NCI-H1694 (cell line): Measurements from ENCODE around the gene FYCO1.

Source experiments
- DNase-seq: peaks from one replicate; lab custom pipeline; 2025; lab: John Stamatoyannopoulos, UW

Gene FYCO1

GRCh38 chr3:45965253-45965652 is 30.4 kb downstream of the FYCO1 start:
- DNase-seq: no peak

DNA sequence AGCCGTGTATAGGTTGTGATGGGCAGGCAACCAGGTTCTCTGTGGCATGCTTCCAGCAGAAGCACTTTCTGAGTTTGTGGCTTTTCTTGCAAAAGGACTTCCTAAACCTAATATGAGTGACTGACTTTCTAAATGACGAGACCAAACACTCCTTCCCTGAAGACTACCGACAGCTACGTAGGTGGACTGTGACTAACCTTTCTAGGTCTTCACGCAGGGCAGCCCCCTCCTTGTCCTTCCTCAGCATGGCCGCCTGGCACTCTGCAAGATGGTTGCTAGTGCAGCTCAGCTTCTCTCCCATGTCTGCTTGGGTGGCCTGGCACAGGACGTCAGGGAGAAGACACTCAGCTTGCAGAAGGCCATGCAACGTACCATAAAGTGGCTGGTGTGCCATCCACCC is 31.5 kb downstream of the FYCO1 start:
- no peak for DNase-seq

GRCh38 chr3:45962033-45962432 is 33.6 kb downstream of the FYCO1 start:
- DNase-seq: no peak

DNA sequence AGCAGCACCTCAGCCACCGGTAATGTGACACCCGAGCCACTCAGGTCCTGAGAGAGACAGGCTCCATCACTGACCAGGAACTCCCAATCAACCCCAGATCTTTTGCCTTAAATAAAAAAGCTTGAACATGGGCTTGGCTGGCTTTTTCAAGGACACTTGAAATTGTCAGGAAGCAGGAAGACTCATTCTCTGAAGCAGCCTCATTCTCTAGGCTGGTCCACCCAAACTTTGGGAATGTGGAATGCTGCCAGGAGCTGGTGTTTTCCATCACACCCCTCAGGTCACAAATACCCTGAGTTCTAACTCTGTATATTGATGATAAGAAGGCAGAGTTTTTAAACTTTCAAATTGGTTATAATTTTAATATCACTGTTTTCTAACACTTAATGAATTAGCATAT is 35.3 kb downstream of the FYCO1 start:
- DNase-seq: no peak

DNA sequence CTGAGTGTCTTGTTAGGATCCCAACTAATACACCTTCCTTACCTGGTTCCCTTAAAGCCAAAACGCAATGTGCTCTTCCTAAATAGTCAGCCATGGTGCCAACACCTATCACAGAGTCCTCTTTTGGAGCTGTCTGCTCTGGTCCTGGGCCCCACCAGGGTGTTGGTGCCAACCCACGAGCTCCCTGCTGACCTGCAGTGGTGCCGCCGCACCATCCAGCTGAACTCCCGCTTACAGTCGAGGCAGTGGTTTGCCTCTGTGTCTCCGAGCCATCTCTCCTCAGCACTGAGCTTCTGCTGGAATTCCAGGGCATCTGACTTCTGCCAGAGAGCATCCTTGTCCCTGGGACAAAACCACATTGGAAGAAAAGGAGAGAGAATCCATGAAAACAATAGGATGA is 36.4 kb downstream of the FYCO1 start:
- no peak for DNase-seq

DNA sequence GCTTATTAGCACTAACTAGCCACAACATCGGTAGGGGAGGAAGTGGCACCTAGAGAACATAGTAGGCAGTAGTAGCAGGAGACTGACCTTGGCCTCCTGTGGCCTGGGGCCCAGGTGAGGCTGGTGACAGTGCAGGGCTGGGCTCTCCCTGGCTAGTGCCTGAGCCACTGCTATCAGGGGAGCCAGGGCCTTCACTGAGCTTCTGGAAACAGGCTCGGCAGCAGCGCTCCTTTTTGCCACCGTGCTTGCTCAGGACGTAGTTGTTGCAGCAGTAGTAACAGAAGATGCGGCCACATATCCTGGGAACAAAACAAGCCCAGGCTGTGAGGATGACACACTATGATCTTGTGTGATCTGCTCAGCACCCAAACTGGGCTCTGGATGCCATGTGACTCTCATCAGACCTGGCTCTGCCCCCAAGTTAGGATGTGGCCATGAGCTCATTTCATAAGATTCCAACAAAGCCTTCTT is 37.3 kb downstream of the FYCO1 start:
- DNase-seq: no peak

DNA sequence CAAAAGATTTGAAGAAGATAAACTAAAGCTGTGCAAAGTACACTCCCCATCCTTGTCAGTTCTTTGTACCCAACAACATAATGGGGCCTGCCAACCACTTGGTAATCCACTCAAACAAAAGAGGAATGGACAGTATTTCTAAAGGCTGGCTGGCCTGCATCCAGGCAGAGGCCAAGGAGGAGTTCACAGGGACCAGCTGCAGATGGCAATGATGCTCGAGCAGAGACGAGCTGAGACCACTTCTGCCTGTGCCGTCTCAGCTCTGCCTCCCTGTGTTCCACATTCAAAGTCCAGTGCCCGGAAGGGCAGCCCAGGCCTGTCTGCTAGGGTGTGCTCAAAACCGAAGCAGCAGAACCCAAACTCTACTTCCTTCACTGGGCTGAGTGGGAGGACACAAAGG is 38.0 kb downstream of the FYCO1 start:
- DNase-seq: no peak

DNA sequence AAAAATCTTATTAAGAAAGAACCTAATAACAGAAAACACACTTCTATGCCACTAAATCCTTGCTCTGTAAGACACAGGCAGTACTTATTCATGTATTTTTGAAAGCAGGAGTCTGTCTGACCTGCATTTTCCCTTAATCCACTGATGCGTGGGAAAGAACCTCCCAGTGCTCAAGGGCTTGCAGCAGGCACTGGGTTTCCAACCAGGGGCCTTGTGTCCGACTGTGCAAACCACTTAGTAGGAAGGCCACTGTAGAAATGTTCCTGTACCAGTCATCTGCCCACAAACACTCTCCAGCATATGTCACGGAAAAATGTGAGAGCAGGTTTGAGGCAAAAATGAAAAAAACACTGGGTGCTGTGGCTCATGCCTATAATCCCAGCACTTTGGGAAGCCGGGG is 39.9 kb downstream of the FYCO1 start:
- DNase-seq: no peak

GRCh38 chr3:45955017-45955647 is 40.5 kb downstream of the FYCO1 start:
- DNase-seq: no peak

DNA sequence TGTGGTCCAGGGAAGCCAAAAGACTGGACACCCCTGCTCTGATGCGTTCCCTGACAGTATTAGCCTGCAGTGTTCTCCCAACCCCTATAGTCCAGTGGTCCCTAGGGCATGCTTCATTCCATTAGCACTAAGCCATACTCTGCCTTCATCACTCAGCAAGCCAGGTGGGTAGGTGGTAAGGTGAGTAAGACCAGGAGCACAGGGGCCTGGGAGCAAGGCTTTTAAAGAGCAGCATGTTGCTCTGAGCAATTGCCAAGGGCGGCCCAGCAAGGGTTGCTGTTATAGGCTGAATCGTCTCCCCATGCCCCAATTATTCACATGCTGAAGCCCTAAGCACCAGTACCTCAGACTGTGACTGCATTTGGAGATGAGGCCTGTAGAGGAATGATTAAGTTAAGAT is 41.3 kb downstream of the FYCO1 start:
- no peak for DNase-seq

- no peak for DNase-seq
Measured at GRCh38 chr3:45953536-45953935, 42.1 kb downstream of the FYCO1 start.

DNA sequence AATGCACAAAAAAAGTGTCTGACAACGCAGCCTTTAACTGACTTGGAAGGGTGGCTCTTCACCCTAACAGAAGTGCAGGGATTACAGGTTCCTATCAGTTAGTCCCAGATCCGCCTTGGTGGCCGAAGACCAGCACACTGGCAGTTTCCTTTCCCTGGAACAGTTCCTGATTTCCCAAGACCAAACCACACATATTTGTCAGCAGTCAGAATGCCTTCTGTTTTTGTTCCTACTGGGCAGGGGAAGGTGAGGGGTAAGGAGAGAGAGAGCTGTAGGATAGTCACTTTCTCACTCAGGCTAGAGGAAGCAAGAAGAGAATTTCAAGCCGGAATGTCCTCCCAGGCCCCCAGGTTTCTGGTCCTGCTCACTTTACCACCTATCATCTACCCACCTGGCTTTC is 43.2 kb downstream of the FYCO1 start:
- no peak for DNase-seq

DNA sequence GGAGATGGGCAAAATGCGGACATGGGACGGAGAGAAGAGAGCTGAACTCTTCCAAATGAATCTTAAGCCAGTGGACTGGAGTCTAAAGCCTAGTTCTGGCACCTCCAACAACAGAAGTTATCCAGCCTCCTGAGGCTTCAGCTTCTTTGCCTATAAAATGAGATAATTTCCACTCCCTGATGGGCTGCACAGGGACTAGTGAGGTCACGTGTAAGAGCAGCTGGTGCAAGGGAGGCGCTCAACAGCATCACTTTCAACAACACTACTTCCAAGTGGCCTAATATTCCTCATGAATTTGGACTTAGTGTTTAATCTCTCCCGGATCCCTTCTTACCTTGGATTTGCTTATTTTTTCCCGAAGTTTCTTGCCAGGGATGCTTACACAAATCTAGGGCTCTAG is 43.7 kb downstream of the FYCO1 start:
- DNase-seq: no peak

DNA sequence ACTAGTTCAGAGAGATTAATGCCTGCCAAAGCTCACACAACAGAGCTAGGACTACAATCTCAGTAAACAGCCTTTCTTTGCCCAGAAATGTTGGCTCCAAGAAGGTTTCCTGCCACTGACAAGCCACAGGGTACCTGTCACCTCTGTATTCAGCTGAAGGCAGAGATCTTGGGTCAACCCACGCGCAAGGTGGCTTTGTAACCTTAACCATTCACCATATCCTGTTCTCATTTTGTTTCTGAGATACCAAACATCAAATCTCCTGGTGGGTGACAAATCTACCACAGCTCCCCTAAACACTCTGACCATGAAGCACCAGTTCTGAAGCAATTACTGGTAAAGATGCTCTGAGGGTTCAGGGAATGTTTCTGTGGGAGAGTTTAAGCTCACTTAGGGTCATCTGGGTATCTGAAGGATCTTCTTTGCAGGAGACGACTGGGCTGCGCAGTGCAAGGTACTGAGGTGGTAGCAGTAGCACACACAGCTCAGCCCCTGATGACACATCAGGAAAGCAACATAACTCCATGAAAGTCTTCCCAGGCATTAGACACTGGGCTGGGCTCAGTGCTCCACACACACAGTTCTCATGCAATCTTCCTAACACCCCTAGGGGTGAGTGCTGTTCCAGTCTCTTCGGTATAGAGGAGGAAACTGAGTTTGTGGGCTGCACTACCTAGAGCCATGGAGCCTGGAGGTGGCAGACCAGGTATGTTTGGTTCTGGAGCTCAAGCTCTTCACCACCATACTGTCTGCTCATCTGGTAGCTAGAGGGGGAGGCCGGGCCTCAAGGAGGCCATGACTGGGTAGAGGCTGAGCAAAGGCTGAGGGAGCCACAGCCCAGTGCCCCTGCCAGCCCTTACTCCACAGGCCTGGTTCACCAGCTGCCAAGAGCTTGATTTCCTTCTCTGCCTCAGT is 44.7 kb downstream of the FYCO1 start:
- no peak for DNase-seq

DNA sequence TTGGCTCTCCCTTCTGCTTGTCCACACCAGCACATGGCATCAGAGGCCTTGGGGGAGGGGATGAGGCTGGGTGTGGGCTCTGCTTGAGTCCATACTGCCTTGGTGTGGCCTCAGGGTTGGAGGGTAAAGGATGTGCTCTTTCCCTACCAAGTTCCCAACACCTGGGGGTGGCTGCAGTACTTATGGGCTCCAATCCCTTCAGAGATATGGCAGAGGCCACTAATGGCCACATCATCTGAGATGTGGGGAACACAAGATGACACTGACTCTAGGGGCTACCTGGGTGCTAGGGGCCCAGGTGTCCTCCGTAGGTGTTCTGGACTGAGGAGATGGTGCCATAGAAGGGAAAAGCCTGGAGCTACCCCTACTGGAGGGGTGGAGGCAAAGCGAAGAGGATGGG is 45.5 kb downstream of the FYCO1 start:
- no peak for DNase-seq

DNA sequence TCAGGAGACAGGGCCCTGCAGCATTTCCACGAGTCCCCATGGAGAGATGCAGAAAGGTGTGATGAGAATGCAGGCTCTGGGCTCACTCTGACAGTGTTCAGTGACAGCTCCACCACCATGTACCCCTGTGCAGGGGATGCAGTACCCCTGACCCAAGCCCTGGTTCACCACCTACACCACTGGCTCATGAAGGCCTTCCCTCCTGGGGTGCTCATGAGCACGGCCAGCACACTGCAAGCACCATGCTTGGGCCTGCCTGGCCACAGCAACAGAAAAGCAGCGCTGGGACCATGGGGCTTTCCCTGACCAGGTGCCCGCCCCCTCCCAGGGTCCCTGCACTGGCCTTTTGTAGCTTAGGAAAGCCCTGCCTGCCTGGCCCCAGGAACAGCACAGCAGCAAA is 46.2 kb downstream of the FYCO1 start:
- no peak for DNase-seq

GRCh38 chr3:45948881-45949280 is 46.7 kb downstream of the FYCO1 start:
- DNase-seq: no peak

GRCh38 chr3:45948311-45948781 is 47.3 kb downstream of the FYCO1 start:
- no peak for DNase-seq

GRCh38 chr3:45947361-45947760 is 48.3 kb downstream of the FYCO1 start:
- no peak for DNase-seq

GRCh38 chr3:45946875-45947274 is 48.7 kb downstream of the FYCO1 start:
- no peak for DNase-seq

DNA sequence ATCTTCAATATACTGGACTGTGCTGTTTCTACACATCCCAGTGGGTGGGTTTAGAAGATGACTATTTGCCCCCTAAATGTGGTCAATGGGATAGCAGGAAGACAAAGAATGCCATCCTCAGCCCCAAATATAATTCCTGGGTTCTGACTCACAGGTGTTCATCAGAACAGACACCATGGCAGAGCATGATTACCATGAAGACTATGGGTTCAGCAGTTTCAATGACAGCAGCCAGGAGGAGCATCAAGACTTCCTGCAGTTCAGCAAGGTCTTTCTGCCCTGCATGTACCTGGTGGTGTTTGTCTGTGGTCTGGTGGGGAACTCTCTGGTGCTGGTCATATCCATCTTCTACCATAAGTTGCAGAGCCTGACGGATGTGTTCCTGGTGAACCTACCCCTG is 49.3 kb downstream of the FYCO1 start:
- DNase-seq: no peak

DNA sequence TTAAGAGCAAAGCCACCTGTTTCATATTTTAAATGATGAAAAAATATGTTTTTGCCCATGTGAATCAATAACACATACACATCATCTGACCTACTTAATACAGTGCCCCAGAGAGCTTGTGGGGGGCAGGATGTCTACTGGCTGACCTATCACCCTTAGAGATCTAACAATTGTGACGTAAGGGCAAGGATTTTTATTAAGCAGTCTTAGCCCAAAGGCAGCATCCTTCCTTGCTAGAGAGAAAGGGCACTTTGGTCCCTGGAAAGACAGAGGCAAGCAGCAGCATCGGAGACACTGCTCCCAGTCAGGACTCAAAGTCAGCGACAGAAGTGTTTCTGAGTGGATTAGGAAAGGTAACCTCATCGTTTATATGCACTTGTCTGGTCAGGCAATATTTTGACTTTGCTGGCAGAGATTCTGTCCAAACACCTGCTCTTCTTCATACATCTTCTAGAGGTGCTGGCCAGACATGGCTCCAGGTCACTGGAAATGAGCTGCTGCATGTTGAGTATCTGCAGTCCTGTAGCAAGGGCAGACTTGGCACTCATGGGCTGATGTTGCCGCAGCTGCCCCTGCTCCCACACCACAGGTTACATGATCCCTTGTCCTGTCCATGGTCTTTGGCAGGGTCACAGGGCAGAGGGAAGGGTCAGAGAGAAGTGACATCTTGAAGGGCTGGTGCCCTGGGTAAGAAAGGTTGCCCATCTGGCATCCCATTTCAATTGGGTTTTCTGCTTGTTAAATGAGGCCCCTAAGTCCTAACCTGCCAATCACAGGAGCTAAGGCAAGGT is 50.6 kb downstream of the FYCO1 start:
- DNase-seq: no peak
